GM06990 (cell line): ENCODE measurements around the gene CBX8.

Experiments used
- DNase-seq: peaks from one replicate; pipeline ENCODE4 v3.0.0-alpha.2; 2011; ENCODE audit not compliant: insufficient read length; ENCODE audit errors: extremely low read depth
- H3K27me3 ChIP-seq: replicated peaks from 2 replicates; pipeline ENCODE4 v1.6.0; 2011; ENCODE audit warnings: low read length; ENCODE audit not compliant: control insufficient read depth, insufficient read depth
- H3K36me3 ChIP-seq: 2 replicates; pipeline ENCODE4 v1.5.1; 2011; ENCODE audit warnings: low read length; ENCODE audit not compliant: control insufficient read depth, insufficient read depth
- H3K4me3 ChIP-seq: replicated peaks from 2 replicates; pipeline ENCODE4 v1.5.1; 2011; ENCODE audit warnings: low read depth, mild to moderate bottlenecking, control low read depth, low read length
- TF ChIP-seq, protein P1 (sequence below): IDR thresholded peaks from 2 replicates; pipeline ENCODE4 v1.5.1; 2011; ENCODE audit warnings: low read length, control low read depth, mild to moderate bottlenecking, inconsistent platforms; ENCODE audit not compliant: insufficient read depth, poor library complexity, severe bottlenecking

CBX8 gene

DNA sequence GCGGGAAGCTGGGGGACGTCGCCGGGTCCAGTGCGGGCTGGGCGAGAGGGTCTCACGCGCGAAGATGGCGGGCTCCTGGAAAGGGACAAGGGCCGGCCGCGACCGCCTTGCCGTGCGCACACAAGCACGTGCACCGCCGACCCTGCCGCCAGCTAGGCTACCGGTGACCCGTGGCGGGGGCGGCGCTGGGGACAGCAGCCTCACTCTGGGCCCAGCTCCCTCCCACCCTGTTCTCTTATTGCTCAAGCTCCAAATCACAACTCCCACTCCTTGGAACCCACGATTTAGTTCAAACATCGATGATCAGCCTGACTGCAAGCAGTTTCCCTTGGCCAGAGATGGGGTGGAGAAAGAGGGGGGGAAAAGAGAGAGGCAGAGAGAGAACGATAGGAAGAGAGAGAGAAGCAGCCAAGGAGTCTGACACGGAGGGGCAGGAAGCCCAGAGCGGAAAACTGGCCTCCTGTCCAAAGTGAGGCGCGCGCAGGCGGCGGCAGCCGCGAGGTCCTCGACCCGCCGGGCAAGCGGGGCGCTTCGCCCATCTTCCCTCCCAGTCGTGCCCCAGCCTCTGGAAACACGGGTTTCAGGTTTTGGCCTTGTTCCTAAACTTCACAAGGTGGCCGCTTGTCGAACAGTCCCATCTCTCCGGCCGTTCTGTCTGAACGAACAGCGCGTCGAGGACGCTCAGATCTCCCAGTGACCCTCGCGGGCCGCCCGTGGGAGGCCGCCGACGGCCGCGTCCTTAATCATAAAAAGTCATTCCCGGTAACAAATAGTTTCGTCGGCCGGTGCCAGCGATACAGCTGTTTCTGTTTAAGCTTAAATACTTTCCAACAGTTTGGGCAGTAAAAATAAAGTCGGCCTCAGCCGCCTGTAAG, 1.7 kb upstream of the CBX8 start:
- Histone ChIP-seq H3K27me3 (peaks cover 8% of the 10 kb centered on the region), H3K36me3 (no peaks in the 10 kb centered on the region), H3K4me3 (no peak overlapping the region; the same call in 1 of the 2 replicates)
- TF ChIP-seq, protein P1, sequence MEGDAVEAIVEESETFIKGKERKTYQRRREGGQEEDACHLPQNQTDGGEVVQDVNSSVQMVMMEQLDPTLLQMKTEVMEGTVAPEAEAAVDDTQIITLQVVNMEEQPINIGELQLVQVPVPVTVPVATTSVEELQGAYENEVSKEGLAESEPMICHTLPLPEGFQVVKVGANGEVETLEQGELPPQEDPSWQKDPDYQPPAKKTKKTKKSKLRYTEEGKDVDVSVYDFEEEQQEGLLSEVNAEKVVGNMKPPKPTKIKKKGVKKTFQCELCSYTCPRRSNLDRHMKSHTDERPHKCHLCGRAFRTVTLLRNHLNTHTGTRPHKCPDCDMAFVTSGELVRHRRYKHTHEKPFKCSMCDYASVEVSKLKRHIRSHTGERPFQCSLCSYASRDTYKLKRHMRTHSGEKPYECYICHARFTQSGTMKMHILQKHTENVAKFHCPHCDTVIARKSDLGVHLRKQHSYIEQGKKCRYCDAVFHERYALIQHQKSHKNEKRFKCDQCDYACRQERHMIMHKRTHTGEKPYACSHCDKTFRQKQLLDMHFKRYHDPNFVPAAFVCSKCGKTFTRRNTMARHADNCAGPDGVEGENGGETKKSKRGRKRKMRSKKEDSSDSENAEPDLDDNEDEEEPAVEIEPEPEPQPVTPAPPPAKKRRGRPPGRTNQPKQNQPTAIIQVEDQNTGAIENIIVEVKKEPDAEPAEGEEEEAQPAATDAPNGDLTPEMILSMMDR = no peak
- peak; percentile 47 for DNase-seq

GRCh38 chr17:79797492-79798298, 818 bp upstream of the CBX8 start:
- peak; percentile 50 for DNase-seq
- Histone ChIP-seq H3K27me3 (peaks cover 8% of the 10 kb centered on the region), H3K4me3 (peak overlapping the region; percentile 54), H3K36me3 (no peaks in the 10 kb centered on the region)
- TF ChIP-seq, protein P1 = no peak

GRCh38 chr17:79796444-79796762, 474 bp downstream of the CBX8 start:
- Histone ChIP-seq H3K27me3 (peaks cover 8% of the 10 kb centered on the region), H3K4me3 (peak overlapping the region; percentile 77), H3K36me3 (no peaks in the 10 kb centered on the region)
- no peak for DNase-seq
- TF ChIP-seq, protein P1 = no peak

GRCh38 chr17:79795795-79796443, 958 bp downstream of the CBX8 start:
- Histone ChIP-seq H3K4me3 (peak overlapping the region; percentile 77), H3K27me3 (peaks cover 8% of the 10 kb centered on the region), H3K36me3 (no peaks in the 10 kb centered on the region)
- DNase-seq = no peak
- TF ChIP-seq, protein P1 = no peak

DNA sequence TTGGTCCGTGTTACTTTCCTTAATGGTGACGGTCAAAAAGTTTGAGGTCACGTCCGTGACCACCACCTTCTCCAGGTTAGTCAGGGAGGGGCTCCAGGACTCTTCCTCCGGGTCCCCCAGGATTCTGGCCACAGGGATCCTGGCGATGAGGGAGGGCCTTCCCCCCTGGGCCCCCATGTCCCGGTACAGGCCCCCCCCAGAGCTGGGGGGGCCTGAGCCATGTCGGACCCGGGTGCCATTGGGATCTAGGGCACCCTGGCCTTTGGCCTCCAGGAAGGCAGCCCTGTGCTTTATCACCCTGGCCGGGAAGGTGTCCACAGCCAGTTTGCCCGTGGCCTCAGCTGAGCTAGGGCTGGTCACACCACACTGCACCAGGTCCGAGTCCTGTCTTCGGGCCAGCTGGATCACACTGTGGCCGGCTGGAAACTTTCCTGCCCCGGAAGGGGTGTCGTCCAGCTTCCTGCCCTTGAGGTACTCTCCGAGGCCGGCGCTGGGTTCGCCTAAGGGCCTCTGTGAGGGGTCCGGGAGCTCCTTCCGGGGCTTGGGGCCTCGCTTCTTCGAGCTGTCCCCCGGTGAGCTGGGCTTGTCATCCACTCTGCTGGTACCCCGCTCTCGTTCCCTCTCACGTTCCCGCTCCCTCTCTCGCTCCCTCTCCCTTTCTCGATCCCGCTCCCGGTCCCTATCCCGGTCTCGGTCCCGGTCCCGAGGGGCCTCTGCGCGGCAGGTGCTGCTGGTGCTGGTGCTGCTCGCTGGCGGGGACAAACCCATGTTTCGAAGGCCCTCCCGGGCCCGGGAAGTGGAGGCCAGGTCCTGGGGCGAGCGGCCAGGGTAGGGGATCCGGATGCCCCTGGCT, 2.0 kb downstream of the CBX8 start:
- no peak for DNase-seq
- TF ChIP-seq, protein P1 = no peak
- H3K4me3 ChIP-seq = no peak overlapping the region
- no peaks in the 10 kb centered on the region for H3K36me3 ChIP-seq
- H3K27me3 ChIP-seq = peaks cover 7% of the 10 kb centered on the region
